Loucy (cell line): Measurements from ENCODE around the gene NSUN3.
A peak's percentile ranks its signal among the peaks of the same experiment; 100 is the strongest.
"Not testable (repeated sequence)": the region's sequence is repeated elsewhere in the genome, so short reads cannot be mapped to it uniquely, and the experiment has no call there.

ENCODE experiments used
- H2AFZ ChIP-seq: fragments of 200-600 bp; sonication (generic); 2 replicates; pipeline ENCODE4 v1.6.0; 2016; ENCODE audit warnings: antibody characterized with exemption, mild to moderate bottlenecking, low read length, moderate library complexity
- H3F3A ChIP-seq: fragments of 200-600 bp; 2 replicates; pipeline ENCODE4 v1.6.0; 2016; ENCODE audit warnings: antibody characterized with exemption, low read depth, mild to moderate bottlenecking
- H3K27me3 ChIP-seq: fragments of 200-600 bp; sonication (generic); 2 replicates; pipeline ENCODE4 v1.6.1; 2014; ENCODE audit warnings: low read length, mild to moderate bottlenecking; ENCODE audit not compliant: insufficient read depth, poor library complexity, severe bottlenecking
- H3K36me3 ChIP-seq: fragments of 200-600 bp; sonication (generic); 2 replicates; pipeline ENCODE4 v1.6.1; 2016; ENCODE audit warnings: low read length; ENCODE audit not compliant: insufficient read depth
- H3K4me1 ChIP-seq: fragments of 200-600 bp; sonication (generic); 2 replicates; pipeline ENCODE4 v1.5.1; 2014; ENCODE audit warnings: low read length, mild to moderate bottlenecking; ENCODE audit not compliant: insufficient read depth, poor library complexity, severe bottlenecking
- H3K4me2 ChIP-seq: fragments of 200-600 bp; sonication (generic); 2 replicates; pipeline ENCODE4 v1.6.0; 2014; ENCODE audit warnings: antibody characterized with exemption, low read length, low read depth, mild to moderate bottlenecking; ENCODE audit not compliant: poor library complexity, severe bottlenecking
- H3K4me3 ChIP-seq: fragments of 200-600 bp; sonication (generic); 2 replicates; pipeline ENCODE4 v1.5.1; 2014; ENCODE audit warnings: low read length, mild to moderate bottlenecking, mixed read lengths; ENCODE audit not compliant: poor library complexity, severe bottlenecking
- H3K79me2 ChIP-seq: fragments of 200-600 bp; sonication (generic); 2 replicates; pipeline ENCODE4 v1.6.1; 2014; ENCODE audit warnings: low read length; ENCODE audit not compliant: insufficient read depth
- H3K9ac ChIP-seq: fragments of 200-600 bp; sonication (generic); 2 replicates; pipeline ENCODE4 v1.6.0; 2014; ENCODE audit warnings: mild to moderate bottlenecking, low read depth, low read length, moderate library complexity; ENCODE audit not compliant: poor library complexity, severe bottlenecking
- H3K9me2 ChIP-seq: fragments of 200-600 bp; sonication (generic); replicated peaks from 2 replicates; pipeline ENCODE4 v1.6.1; 2016; ENCODE audit warnings: low read depth, low read length, mixed read lengths
- H3K9me3 ChIP-seq: fragments of 200-600 bp; sonication (generic); 2 replicates; pipeline ENCODE4 v1.6.1; 2014; ENCODE audit warnings: mild to moderate bottlenecking, antibody characterized with exemption, low read length, low read depth; ENCODE audit not compliant: insufficient read depth
- H4K20me1 ChIP-seq: fragments of 200-600 bp; sonication (generic); 2 replicates; pipeline ENCODE4 v1.6.0; 2014; ENCODE audit warnings: antibody characterized with exemption, low read length, mild to moderate bottlenecking; ENCODE audit not compliant: insufficient read depth, poor library complexity, severe bottlenecking
- CTCF ChIP-seq: fragments of 200-600 bp; sonication (generic); conservative IDR thresholded peaks from 2 replicates; pipeline ENCODE4 v1.5.1; 2014; ENCODE audit warnings: mild to moderate bottlenecking, antibody characterized with exemption, low read length
- EZH2phosphoT487 ChIP-seq: fragments of 200-600 bp; IDR thresholded peaks from 2 replicates; pipeline ENCODE4 v1.6.1; 2018; ENCODE audit warnings: antibody characterized with exemption, mild to moderate bottlenecking, moderate library complexity, borderline replicate concordance

Gene NSUN3

GRCh38 chr3:94028093-94028837, 34.6 kb upstream of the NSUN3 start, which contains the start of gene STX19:
TSS of gene STX19 (minus strand) at chr3:94028597. CDS start at chr3:94015269, 13,328 bp downstream.
- Histone ChIP-seq H4K20me1 (no peaks in the 10 kb centered on the region), H3K36me3 (no peaks in the 10 kb centered on the region), H3K4me3 (no peak within 1 kb of the TSS), H3K9me3 (no peaks in the 10 kb centered on the region), H3K79me2 (no peaks in the 10 kb centered on the region), H3K9ac (no peak within 1 kb of the TSS), H3K4me2 (no peak within 1 kb of the TSS), H3F3A (no peaks in the 10 kb centered on the region), H3K9me2 (no peaks in the 10 kb centered on the region), H3K27me3 (no peaks in the 10 kb centered on the region), H3K4me1 (no peaks in the 10 kb centered on the region), H2AFZ (no peak within 1 kb of the TSS)
- TF ChIP-seq CTCF (no peak), EZH2phosphoT487 (no peak)

GRCh38 chr3:94036909-94037507, 25.9 kb upstream of the NSUN3 start:
- Histone ChIP-seq H3K27me3 (no peaks in the 10 kb centered on the region), H3K79me2 (no peaks in the 10 kb centered on the region), H3K4me3 (no peak overlapping the region), H3K9me2 (no peaks in the 10 kb centered on the region), H3F3A (no peaks in the 10 kb centered on the region), H3K9me3 (no peaks in the 10 kb centered on the region), H2AFZ (no peak overlapping the region), H3K4me2 (no peak overlapping the region), H3K9ac (no peak overlapping the region), H3K36me3 (no peaks in the 10 kb centered on the region), H4K20me1 (no peaks in the 10 kb centered on the region), H3K4me1 (no peaks in the 10 kb centered on the region)
- TF ChIP-seq CTCF (peak; percentile 72), EZH2phosphoT487 (no peak)

- Histone ChIP-seq H3K9me2 (no peaks in the 10 kb centered on the region), H3K27me3 (no peaks in the 10 kb centered on the region), H3K4me2 (no peak overlapping the region), H4K20me1 (no peaks in the 10 kb centered on the region), H3K4me1 (no peaks in the 10 kb centered on the region), H3K36me3 (no peaks in the 10 kb centered on the region), H3K4me3 (no peak overlapping the region), H3K79me2 (no peaks in the 10 kb centered on the region), H2AFZ (no peak overlapping the region), H3K9me3 (no peaks in the 10 kb centered on the region), H3K9ac (no peak overlapping the region), H3F3A (peaks cover 3% of the 10 kb centered on the region; the same call in 1 of the 2 replicates)
- TF ChIP-seq CTCF = no peak
- TF ChIP-seq EZH2phosphoT487 = no peak
Measured at GRCh38 chr3:94043285-94043684, 19.6 kb upstream of the NSUN3 start.

GRCh38 chr3:94044100-94044936, 18.5 kb upstream of the NSUN3 start:
- H3K9me3 ChIP-seq, H3K36me3 ChIP-seq, H3F3A ChIP-seq, H3K27me3 ChIP-seq, H3K4me2 ChIP-seq, H3K4me1 ChIP-seq, H4K20me1 ChIP-seq, H3K4me3 ChIP-seq, H3K79me2 ChIP-seq, H3K9me2 ChIP-seq, H3K9ac ChIP-seq, H2AFZ ChIP-seq: not testable (repeated sequence)
